GM12872 (cell line): Measurements from ENCODE around the gene SRRM5.

Experiments
- TF ChIP-seq, protein P1 (sequence below): IDR thresholded peaks from 3 replicates; pipeline ENCODE4 v1.5.1; 2011; ENCODE audit warnings: low read depth, mild to moderate bottlenecking, low read length, moderate library complexity; ENCODE audit not compliant: insufficient read depth

Gene SRRM5

DNA sequence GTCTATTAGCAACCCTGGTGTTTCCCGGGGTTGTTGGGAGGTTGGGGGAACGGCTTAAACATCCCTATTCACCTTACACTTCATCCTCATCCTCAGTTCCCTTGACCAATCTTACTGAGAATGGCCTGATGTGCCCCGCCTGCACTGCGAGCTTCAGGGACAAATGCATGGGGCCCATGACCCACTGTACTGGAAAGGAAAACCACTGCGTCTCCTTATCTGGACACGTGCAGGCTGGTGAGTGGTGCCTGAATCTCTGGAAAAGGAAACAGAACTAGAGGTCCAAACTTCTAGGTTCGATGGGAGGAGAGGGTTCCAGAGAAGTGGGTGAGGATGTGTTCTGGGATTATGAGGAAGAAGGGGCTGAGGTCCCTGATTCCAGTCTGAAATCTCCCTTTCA lies 30.4 kb upstream of the SRRM5 start:
- TF ChIP-seq, protein P1, sequence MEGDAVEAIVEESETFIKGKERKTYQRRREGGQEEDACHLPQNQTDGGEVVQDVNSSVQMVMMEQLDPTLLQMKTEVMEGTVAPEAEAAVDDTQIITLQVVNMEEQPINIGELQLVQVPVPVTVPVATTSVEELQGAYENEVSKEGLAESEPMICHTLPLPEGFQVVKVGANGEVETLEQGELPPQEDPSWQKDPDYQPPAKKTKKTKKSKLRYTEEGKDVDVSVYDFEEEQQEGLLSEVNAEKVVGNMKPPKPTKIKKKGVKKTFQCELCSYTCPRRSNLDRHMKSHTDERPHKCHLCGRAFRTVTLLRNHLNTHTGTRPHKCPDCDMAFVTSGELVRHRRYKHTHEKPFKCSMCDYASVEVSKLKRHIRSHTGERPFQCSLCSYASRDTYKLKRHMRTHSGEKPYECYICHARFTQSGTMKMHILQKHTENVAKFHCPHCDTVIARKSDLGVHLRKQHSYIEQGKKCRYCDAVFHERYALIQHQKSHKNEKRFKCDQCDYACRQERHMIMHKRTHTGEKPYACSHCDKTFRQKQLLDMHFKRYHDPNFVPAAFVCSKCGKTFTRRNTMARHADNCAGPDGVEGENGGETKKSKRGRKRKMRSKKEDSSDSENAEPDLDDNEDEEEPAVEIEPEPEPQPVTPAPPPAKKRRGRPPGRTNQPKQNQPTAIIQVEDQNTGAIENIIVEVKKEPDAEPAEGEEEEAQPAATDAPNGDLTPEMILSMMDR = no peak

DNA sequence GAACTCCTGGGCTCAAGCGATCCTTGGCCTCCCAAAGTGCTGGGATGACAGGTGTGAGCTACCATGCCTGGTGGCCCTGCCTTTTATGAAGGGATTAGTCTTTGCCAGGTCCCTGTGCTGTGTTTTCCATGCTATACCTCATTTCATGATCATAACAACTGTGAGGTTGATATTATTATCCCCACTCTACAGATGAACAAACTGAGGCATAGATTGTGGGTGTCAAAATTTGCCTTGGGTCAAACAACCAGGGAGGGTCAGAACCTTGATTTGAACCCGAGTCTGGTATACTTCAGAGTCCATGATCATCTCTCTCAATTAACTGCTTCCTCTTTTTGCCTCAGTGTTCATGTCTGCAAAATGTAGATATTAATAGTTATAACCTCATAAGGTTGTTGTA lies 29.4 kb upstream of the SRRM5 start:
- TF ChIP-seq, protein P1 = no peak

DNA sequence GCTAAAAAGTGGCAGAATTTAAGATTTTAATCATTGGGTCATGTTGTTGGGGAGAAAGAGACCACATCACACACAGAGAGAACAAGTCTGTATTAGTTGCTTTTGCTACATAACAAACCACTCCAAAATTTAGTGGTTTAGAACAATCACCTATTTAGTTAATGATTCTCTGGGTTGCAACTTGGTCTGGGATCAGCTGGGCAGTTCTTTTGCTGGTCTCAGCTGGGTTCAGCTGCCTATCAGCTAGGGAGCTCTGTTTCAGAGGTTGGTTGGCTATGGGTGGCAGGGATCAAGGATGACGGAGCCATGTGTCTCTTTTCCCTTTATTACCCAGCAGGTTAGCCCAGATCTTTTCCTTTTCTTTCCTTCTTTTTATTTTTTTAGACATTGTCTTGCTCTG lies 27.4 kb upstream of the SRRM5 start:
- TF ChIP-seq, protein P1 = no peak

DNA sequence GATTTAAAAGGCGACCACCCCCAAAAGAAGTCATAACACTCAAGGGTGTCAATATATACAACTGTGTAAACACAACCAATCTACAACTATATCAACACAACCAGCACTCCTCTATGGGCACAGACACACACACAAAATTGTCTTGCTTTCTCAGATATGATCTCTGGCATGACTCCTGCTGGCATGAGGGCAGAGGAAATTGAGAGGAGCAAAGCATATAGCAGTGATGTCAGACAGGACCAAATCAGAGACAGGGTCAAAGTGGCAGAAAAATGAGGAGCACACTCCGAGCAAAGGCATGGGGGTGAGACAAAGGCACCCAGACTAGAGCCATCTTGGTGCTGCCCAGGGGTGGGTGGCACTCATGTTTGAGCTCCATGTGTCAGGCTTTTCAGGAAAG lies 25.5 kb upstream of the SRRM5 start:
- TF ChIP-seq, protein P1 = no peak

DNA sequence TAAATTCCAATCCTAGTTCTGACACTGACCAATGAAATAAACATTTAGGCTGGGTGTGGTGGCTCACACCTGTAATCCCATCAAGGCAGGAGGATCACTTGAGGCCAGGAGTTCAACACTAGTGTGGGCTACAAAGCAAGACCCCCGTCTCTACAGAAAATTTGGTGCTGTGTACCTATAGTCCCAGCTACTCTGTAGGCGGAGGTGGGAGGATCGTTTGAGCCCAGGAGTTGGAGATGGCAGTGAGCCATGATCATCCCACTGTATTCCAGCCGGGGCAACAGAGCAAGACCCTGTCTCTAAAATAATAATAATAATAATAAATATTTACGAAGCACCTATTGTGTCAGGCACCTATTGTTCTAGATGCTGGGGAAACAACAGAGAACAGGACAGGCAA lies 22.6 kb upstream of the SRRM5 start:
- TF ChIP-seq, protein P1 = no peak

DNA sequence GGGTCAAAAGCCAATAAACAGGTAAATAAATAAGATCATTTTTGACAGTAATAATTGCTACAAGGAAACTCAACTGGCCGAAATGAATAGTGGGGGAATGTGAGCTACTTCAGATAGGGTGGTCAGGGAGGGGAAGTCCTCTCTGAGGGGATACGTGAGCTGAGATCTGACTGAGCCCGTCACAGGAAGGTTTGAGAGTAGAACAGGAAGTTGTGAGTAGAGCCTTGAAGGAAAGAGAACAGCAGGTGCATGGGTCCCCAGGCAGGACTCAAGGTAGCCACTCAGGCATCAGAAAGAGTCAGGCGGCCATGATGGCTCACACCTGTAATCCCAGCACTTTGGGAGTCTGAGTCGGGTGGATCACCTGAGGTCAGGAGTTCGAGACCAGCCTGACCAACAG lies 22.2 kb upstream of the SRRM5 start:
- TF ChIP-seq, protein P1 = no peak

DNA sequence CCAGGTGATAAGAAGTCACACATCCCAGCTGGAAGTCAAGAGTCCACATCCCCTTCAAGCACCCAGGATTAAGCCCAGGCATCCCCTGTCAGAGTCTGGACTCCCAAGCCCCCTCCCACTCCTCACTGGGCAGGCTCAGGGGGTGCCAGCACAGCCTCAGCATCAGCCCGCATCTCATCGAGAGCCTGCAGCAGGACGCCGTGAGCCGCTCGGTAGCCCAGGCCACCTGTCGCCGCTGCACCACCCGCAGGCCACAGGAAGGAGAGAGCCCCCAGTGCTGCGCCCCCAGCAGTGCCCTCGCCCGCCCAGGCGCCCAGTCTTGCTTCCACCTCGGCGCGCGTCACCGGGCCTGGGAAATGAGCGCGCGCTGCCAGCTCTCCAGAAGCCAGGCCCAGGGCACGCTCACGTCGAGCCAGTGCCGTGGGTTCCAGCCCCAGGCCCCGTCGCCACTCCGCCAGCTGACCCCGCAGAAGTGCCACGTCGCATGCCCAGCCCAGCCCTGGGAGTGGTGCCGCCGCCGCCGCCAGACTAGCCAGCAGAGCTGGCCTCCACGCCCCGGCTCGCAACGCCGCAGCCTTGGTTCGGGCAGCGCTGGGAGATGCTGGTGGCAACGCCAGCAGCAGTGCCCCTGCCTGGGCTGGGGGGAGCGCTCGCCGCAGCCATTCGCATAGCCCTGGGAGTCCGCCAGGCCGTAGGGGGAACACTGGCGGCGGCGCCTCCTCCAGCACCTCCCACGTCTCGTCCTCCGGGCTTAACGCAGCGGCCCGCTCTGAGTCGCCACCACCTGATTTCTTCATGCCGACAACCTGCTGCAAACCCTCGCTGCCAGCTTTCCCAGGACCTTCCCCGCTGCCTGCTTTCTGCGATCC lies 19.8 kb upstream of the SRRM5 start:
- TF ChIP-seq, protein P1 = no peak
